RCC 7860 (cell line): ENCODE data around the gene GPAM.
"Not testable (repeated sequence)": the region's sequence is repeated elsewhere in the genome, so short reads cannot be mapped to it uniquely, and the experiment has no call there.

ENCODE experiments used
- DNase-seq: peaks from one replicate; pipeline ENCODE4 v3.0.0-alpha.2; 2015; ENCODE audit warnings: low spot score
- FAIRE-seq: peaks from 2 replicates; lab custom pipeline; 2012; peaks lifted over from hg19 to GRCh38; lab: Jason Lieb, UNC

GPAM gene

GRCh38 chr10:112216966-112217365, 33.4 kb upstream of the GPAM start:
- FAIRE-seq, result no peak

GRCh38 chr10:112216151-112216550, 32.6 kb upstream of the GPAM start:
- DNase-seq (no peak), FAIRE-seq (no peak)

More at GRCh38 chr10:112216966-112217365, 33.4 kb upstream of the GPAM start:
- no peak for DNase-seq

GRCh38 chr10:112215342-112215774, 31.8 kb upstream of the GPAM start:
- no peak for FAIRE-seq
- DNase-seq, result no peak

- FAIRE-seq (no peak), DNase-seq (no peak)
Observed at GRCh38 chr10:112214298-112214926, 30.8 kb upstream of the GPAM start.

GRCh38 chr10:112213836-112214235, 30.3 kb upstream of the GPAM start:
- no peak for DNase-seq
- FAIRE-seq, result no peak

- FAIRE-seq, result no peak
Observed at GRCh38 chr10:112213098-112213823, 29.7 kb upstream of the GPAM start.

GRCh38 chr10:112210666-112211065, 27.1 kb upstream of the GPAM start:
- DNase-seq (no peak), FAIRE-seq (no peak)

More at GRCh38 chr10:112213098-112213823, 29.7 kb upstream of the GPAM start:
- no peak for DNase-seq

- FAIRE-seq, result no peak
- DNase-seq, result peak; percentile 20
Observed at GRCh38 chr10:112209684-112210131, 26.1 kb upstream of the GPAM start.

- no peak for DNase-seq
Observed at GRCh38 chr10:112208997-112209396, 25.4 kb upstream of the GPAM start.

GRCh38 chr10:112208292-112208691, 24.7 kb upstream of the GPAM start:
- FAIRE-seq (no peak), DNase-seq (no peak)

More at GRCh38 chr10:112208997-112209396, 25.4 kb upstream of the GPAM start:
- FAIRE-seq, result no peak

- FAIRE-seq, result no peak
- DNase-seq, result no peak
Observed at GRCh38 chr10:112203328-112204076, 19.9 kb upstream of the GPAM start.

- DNase-seq, result peak; percentile 47
- FAIRE-seq, result peak; percentile 44
Observed at GRCh38 chr10:112202561-112203241, 19.1 kb upstream of the GPAM start.

- FAIRE-seq (no peak), DNase-seq (no peak)
Observed at GRCh38 chr10:112202076-112202475, 18.5 kb upstream of the GPAM start.

GRCh38 chr10:112201334-112201733, 17.8 kb upstream of the GPAM start:
- DNase-seq (no peak), FAIRE-seq (no peak)

GRCh38 chr10:112200259-112200658, 16.7 kb upstream of the GPAM start:
- not testable (repeated sequence) for FAIRE-seq, DNase-seq

- DNase-seq, FAIRE-seq: not testable (repeated sequence)
Observed at GRCh38 chr10:112197662-112198061, 14.1 kb upstream of the GPAM start.

- FAIRE-seq (no peak), DNase-seq (no peak)
Observed at GRCh38 chr10:112195224-112195623, 11.7 kb upstream of the GPAM start.

- FAIRE-seq, result no peak
Observed at GRCh38 chr10:112191791-112192190, 8.2 kb upstream of the GPAM start.

GRCh38 chr10:112191041-112191590, 7.6 kb upstream of the GPAM start:
- FAIRE-seq, result no peak
- DNase-seq, result no peak

More at GRCh38 chr10:112191791-112192190, 8.2 kb upstream of the GPAM start:
- no peak for DNase-seq

- no peak for FAIRE-seq
- no peak for DNase-seq
Observed at GRCh38 chr10:112189465-112189864, 5.9 kb upstream of the GPAM start.
